Left lung (tissue), 10 donors: ENCODE results near the gene GABRQ. TPM values are rescaled to one million over a fixed set of nuclear protein-coding genes. Genes with fewer than 3 reads are reported as not detected.

Experiments
- ATAC-seq: fragments of 200-7000 bp; cut with Tn5 transposase; one replicate; pipeline ENCODE4 v1.9.1; 2020; ENCODE audit warnings: moderate library complexity
- DNase-seq, 4 donors: peaks; one replicate each; pipeline ENCODE4 v3.0.0-alpha.2; 2013 to 2020
- H3K27ac ChIP-seq, 2 donors: fragments of 200-600 bp; sonication (generic) in 1 of 2; one replicate each; pipeline versions ENCODE4 v1.5.0 to v1.8.0; 2020 to 2021
- H3K27me3 ChIP-seq, 2 donors: fragments of 200-600 bp; sonication (generic) in 1 of 2; one replicate each; pipeline versions ENCODE4 v1.5.0 to v1.8.0; 2020 to 2021
- H3K36me3 ChIP-seq, 2 donors: fragments of 200-600 bp; sonication (generic) in 1 of 2; one replicate each; pipeline versions ENCODE4 v1.5.0 to v1.8.0; 2020 to 2021
- H3K4me1 ChIP-seq, 2 donors: fragments of 200-600 bp; one replicate each; pipeline ENCODE4 v1.8.0; 2021
- H3K4me3 ChIP-seq, 2 donors: fragments of 200-600 bp; sonication (generic) in 1 of 2; one replicate each; pipeline versions ENCODE4 v1.5.0 to v1.8.0; 2020 to 2021; ENCODE audit warnings: mild to moderate bottlenecking in 1 of 2
- H3K9me3 ChIP-seq, 2 donors: fragments of 200-600 bp; sonication (generic) in 1 of 2; one replicate each; pipeline versions ENCODE4 v1.5.0 to v1.8.0; 2020 to 2021
- intact Hi-C, 2 donors: fragments of 100-400 bp; cut with DNase I; formaldehyde crosslinking; loops; one replicate each; pipeline versions ENCODE4 v1.11.2 to v1.14.2; 2022
- polyA plus RNA-seq, 6 donors: library from polyadenylated mRNA; unstranded; fragments of 120-200 nt; gene quantifications; one replicate each; pipeline ENCODE4 v1.2.1, GENCODE V29; 2013; ENCODE audit not compliant: insufficient read length in 6 of 6
- total RNA-seq, 2 donors: library from RNA; stranded (reverse); fragmentation: NEBNext Ultra II Directional; extraction: Animal tissue kit (Norgen Biotek cat#: 25700); gene quantifications; one replicate each; pipeline ENCODE4 v1.2.1, GENCODE V29; 2021
- TF ChIP-seq, protein P1 (sequence below), 2 donors: fragments of 200-600 bp; sonication (generic) in 1 of 2; IDR thresholded peaks; one replicate each; pipeline versions ENCODE4 v1.5.0 to v1.8.0; 2021; ENCODE audit warnings: antibody characterized with exemption in 2 of 2
- donor health status: DM: no; HTN: yes; CAD: no.
- donor health status: DM: no; HTN: no; CAD: no.

GABRQ gene
- total and polyA plus RNA-seq, 8 donors = 0.63 to 1.1 (median 0.88) TPM; not detected in 2

GRCh38 chrX:152614791-152615190 lies 22.9 kb upstream of the GABRQ start:
- ATAC-seq (no peak), DNase-seq (no peak)
- Histone ChIP-seq H3K4me1 (no peaks in the 10 kb centered on the region), H3K4me3 (no peak overlapping the region), H3K27ac (no peak overlapping the region), H3K36me3 (no peaks in the 10 kb centered on the region), H3K27me3 (no peaks in the 10 kb centered on the region), H3K9me3 (no peaks in the 10 kb centered on the region)
- intact Hi-C loops = no loop called here
- TF ChIP-seq, protein P1, sequence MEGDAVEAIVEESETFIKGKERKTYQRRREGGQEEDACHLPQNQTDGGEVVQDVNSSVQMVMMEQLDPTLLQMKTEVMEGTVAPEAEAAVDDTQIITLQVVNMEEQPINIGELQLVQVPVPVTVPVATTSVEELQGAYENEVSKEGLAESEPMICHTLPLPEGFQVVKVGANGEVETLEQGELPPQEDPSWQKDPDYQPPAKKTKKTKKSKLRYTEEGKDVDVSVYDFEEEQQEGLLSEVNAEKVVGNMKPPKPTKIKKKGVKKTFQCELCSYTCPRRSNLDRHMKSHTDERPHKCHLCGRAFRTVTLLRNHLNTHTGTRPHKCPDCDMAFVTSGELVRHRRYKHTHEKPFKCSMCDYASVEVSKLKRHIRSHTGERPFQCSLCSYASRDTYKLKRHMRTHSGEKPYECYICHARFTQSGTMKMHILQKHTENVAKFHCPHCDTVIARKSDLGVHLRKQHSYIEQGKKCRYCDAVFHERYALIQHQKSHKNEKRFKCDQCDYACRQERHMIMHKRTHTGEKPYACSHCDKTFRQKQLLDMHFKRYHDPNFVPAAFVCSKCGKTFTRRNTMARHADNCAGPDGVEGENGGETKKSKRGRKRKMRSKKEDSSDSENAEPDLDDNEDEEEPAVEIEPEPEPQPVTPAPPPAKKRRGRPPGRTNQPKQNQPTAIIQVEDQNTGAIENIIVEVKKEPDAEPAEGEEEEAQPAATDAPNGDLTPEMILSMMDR (IDR thresholded peaks at IDR 0.05) = no peak

- ATAC-seq = no peak
- intact Hi-C loops = no loop called here
- DNase-seq = no peak
- H3K36me3 ChIP-seq = no peaks in the 10 kb centered on the region
- H3K4me1 ChIP-seq = no peaks in the 10 kb centered on the region
- no peak overlapping the region for H3K27ac ChIP-seq
- H3K27me3 ChIP-seq = no peaks in the 10 kb centered on the region
- H3K4me3 ChIP-seq = no peak overlapping the region
- TF ChIP-seq, protein P1 (IDR thresholded peaks at IDR 0.05) = no peak
- H3K9me3 ChIP-seq = no peaks in the 10 kb centered on the region
Measured at GRCh38 chrX:152619897-152620296, 17.8 kb upstream of the GABRQ start.

DNA sequence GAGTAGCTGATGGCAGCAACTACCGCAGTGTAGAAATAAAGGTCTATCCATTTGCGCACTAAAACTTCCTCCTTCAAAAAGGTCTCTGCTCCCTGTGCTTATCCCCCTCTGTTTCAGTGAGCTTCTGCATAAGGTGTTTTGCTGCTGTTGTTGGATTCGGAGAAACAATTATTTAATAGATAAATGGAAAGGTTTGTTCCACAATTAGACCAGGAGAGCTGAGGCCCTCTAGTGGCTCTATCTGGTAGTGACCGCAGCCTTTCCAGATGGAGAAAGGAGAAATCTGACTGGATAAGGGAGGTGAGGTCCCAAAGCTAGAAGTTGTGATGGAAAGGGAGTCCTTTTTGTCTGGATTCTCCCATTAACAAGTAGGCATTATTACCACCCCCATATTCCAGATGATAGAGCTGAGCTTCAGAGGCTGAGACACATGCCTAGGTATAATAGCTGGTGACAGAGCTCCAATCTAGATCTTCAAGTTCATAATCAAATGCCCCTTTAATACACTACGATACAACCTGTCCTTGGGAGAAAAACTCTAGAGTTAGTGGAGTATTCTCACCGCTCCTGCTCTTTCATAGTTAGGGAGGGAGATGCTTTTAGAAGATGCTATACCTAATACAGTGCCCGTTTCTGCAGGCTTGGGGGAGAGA lies 5.1 kb upstream of the GABRQ start:
- H3K36me3 ChIP-seq = no peaks in the 10 kb centered on the region
- H3K27me3 ChIP-seq = peaks cover 14 to 16% of the 10 kb centered on the region in 2 donors
- intact Hi-C loops = no loop called here
- DNase-seq = peak in 1 of 4 donors; percentile 24
- TF ChIP-seq, protein P1 (IDR thresholded peaks at IDR 0.05) = peak; percentile 55 to 89
- no peaks in the 10 kb centered on the region for H3K9me3 ChIP-seq
- no peak overlapping the region for H3K27ac ChIP-seq
- H3K4me3 ChIP-seq = no peak overlapping the region
- H3K4me1 ChIP-seq = no peaks in the 10 kb centered on the region
- ATAC-seq = peak; percentile 77

GRCh38 chrX:152635941-152636340 lies 1.8 kb upstream of the GABRQ start:
- ATAC-seq (peak; percentile 51), DNase-seq (peak in 2 of 4 donors; percentile 24 to 53)
- Histone ChIP-seq H3K27ac (no peak overlapping the region), H3K4me1 (no peaks in the 10 kb centered on the region), H3K9me3 (no peaks in the 10 kb centered on the region), H3K36me3 (no peaks in the 10 kb centered on the region), H3K4me3 (no peak overlapping the region), H3K27me3 (peaks cover 24 to 47% of the 10 kb centered on the region in 2 donors)
- TF ChIP-seq, protein P1 (IDR thresholded peaks at IDR 0.05) = peak; percentile 30 to 43
- intact Hi-C loops = loop anchor here in 1 of 2 donors (5.0 kb wide), 1 partner anchor 884 kb away; no protein-coding TSS in a partner anchor

GRCh38 chrX:152638443-152638904 lies 779 bp downstream of the GABRQ start:
- H3K4me3 ChIP-seq = no peak overlapping the region
- intact Hi-C loops = loop anchor here in 1 of 2 donors (5.0 kb wide), 1 partner anchor 886 kb away; no protein-coding TSS in a partner anchor
- ATAC-seq = no peak

More at GRCh38 chrX:152638443-152638904, 779 bp downstream of the GABRQ start:
- peaks cover 24 to 47% of the 10 kb centered on the region in 2 donors for H3K27me3 ChIP-seq
- TF ChIP-seq, protein P1 (IDR thresholded peaks at IDR 0.05) = no peak
- H3K36me3 ChIP-seq = no peaks in the 10 kb centered on the region
- H3K9me3 ChIP-seq = no peaks in the 10 kb centered on the region
- no peak for DNase-seq
- H3K4me1 ChIP-seq = no peaks in the 10 kb centered on the region
- no peak overlapping the region for H3K27ac ChIP-seq
